Transverse colon (tissue), 4 donors: ENCODE data around the gene PRKCE.

Experiments
- CTCF ChIP-seq, 5 experiments: fragments of 200-600 bp in 3 of 5; fragments of 450-650 bp in 2 of 5; sonication (generic) in 3 of 5; IDR thresholded peaks; 1 replicate in 2 of 5; 2 replicates in 3 of 5; pipeline ENCODE4 v1.5.1; 2016 to 2017; ENCODE audit warnings: antibody characterized with exemption in 5 of 5, inconsistent platforms in 3 of 5, mild to moderate bottlenecking in 2 of 5, moderate library complexity in 1 of 5
- EP300 ChIP-seq: sonication (generic); formaldehyde crosslinking; IDR thresholded peaks from one replicate; pipeline ENCODE4 v1.6.1; 2017; ENCODE audit warnings: antibody characterized with exemption, low read depth
- POLR2AphosphoS5 ChIP-seq, 3 donors: sonication (generic); formaldehyde crosslinking; IDR thresholded peaks; one replicate each; pipeline ENCODE4 v1.6.1; 2016; ENCODE audit warnings: antibody characterized with exemption in 3 of 3

GRCh38 chr2:45837812-45838341, 186.4 kb downstream of the PRKCE start:
- TF ChIP-seq EP300, result no peak
- TF ChIP-seq CTCF (IDR thresholded peaks at IDR 0.05), result no peak
- TF ChIP-seq POLR2AphosphoS5 (IDR thresholded peaks at IDR 0.05), result no peak
